HG03159 (cell line): ENCODE results near the gene CNOT8.
"Not testable (repeated sequence)": the region's sequence is repeated elsewhere in the genome, so short reads cannot be mapped to it uniquely, and the experiment has no call there.

Source experiments
- ATAC-seq: cut with Tn5 transposase; IDR thresholded peaks from one replicate; pipeline ENCODE4 v1.9.1; 2021; ENCODE audit warnings: mild to moderate bottlenecking, moderate library complexity; ENCODE audit not compliant: unreplicated experiment

Gene CNOT8

DNA sequence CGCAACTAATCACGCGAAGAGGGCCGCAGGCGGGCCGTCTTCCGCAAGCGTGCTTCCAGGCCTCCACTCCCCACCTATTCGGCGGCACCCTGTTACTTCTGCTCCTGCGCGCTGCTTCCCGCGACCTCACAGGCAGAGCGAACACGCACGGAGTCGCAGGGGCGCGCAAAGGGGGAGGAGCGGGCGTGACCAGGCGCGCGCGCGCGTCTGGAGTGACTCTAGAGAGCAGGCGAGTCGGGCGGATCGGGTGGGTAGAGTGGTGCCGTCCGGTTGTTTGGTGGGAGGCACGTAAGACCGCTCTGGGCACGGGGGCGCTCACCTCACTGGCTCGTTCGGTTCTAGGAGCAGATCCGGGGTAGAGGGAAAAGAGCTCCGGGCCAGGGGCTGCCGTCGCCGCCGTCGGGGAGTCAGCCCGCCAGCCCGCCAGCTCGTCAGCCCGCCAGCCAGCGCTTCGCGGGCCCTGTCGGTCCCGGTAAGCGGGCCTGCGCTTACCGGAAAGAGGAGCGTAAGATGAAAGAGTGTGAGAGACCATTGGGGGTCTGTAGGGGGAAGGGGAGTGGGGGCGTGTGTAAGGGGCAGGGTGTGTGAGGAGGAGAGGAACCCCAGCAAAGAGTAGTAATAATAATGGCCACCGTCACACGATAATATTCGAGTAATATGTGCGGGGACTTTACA, at the start of gene CNOT8:
CNOT8 (plus strand) TSS at position 331 of the 675 bp plus-strand sequence. CDS start 4,652 bp downstream, outside the sequence.
- ATAC-seq = peak; percentile 76

DNA sequence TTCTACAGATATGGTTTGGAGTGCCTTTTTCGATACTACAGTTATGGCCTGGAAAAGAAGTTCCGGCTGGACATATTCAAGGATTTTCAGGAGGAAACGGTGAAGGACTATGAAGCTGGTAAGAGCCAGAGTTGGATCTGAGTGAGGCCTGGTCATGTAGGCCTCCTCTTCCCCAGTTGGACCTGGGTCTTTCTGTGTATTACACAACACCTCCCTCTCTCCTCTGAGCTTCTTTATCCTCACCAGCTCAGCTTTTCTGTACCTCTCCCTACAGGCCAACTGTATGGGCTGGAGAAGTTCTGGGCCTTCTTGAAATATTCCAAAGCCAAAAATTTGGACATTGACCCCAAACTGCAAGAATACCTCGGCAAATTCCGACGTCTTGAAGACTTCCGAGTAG, 47.2 kb upstream of the CNOT8 start:
- no peak for ATAC-seq

DNA sequence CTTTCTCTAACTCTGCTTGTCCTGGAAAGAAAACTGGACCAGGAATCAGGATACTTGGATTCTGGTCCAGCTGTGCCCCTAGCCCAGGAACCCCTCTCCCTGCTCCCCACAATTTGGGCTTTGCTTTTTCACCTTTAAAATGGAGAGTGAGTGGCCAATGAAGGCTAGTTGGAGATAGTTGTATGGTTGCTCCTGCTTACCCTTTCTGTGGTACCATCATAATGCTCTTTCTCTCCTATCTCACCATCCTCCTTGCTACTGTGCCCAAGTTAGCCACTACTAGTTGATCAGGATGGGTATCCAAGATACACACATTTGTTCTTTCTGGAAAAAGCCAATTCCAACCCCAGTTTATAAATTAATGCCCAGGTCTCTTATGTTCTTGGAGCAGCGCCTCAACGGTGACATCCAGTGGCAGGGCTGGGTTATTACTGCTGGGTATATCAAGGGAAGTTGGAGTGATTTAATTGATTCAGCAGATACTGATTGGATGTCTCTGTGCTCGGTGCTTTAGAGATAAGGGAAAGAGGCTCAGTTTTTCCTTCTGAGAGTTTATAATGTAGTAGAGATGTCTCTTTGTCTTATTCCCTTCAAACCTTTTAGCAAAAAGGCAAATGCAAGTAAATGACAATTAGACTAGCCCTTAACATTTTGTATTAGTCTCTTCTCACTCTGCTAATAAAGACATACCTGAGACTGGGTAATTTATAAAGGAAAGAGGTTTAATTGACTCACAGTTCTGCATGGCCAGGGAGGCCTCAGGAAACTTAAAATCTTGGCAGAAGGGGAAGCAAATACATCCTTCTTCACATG, 46.6 kb upstream of the CNOT8 start:
- peak; percentile 68 for ATAC-seq

DNA sequence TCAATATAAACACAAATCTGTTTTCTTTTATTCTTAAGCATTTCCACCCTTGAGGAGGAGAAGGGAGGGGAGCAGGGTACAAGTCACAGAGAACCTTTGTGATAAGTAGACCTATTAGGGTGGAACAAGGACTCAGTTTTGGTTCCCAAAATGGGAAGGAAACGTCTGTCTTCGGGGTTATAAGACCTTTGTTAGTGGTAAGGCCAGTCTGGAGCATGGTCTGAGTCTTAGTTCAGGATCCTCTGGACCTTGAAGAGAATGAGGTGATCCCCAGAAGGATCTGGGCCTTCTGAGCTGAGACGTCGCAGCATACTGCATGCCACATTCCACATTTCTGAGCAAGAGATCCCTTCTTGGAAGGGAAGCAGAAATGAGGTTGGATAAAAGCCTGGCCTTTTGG, 45.3 kb upstream of the CNOT8 start:
- ATAC-seq = no peak

DNA sequence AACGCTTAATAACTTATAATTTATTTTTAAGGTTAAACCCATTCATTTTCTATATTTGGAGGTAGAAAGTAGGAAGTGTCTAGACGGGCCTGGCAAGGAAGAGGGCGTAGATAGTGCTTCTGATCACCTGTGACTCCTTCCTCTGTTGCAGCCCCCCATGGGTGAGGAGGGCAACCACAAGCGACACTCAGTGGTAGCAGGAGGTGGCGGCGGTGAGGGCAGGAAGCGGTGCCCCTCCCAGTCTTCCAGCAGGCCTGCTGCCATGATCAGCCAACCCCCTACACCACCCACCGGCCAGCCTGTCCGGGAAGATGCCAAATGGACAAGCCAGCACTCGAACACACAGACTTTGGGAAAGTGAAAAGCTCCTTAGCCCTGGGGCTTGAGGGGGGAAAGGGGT, 44.7 kb upstream of the CNOT8 start:
- no peak for ATAC-seq

DNA sequence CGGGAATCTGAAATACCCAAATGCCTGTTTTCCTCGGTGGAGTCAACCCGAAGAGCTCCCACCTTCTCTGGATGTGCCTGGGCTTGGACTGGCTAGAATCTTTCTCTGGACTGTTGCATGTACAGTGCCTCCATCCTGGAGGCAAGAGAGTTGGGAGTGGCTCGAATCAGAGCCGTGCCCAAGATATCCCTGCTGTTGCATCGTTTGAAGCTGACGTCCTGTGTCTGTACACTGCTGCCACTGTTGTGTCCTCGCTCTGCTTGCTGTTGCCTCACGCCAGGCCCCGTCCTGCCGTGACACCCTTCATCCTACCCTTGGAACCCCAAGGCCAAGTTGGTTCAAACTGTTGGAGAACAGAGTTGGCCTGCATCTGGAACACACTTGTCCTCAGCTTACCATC, 43.4 kb upstream of the CNOT8 start:
- ATAC-seq = no peak

DNA sequence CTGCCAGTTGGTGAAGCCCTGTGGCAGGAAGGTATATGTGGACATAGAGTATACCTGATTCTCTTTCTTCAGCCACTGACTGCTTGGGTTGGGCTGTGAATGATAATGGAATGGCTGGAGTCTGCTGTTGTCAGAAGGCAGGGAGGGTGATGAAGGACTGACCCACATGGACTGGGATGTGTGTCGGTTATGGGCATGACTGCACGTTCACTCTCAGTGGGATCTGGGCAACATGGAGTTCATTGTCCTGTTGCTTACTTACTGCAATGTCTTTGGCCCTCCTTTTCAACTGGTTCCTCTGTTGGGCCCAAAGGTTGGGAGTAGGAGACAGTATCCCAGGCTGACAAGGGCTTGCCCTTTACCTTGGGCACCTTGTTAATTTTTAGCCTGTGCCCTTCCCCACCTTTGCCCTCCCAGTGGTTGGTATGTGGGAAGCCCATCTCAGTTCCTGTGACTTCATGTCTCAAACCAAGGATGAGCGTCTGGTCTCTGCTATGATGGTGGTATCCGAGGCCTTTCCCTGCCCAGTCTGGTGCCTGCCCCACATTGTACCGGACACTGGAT, 42.7 kb upstream of the CNOT8 start:
- ATAC-seq = no peak

DNA sequence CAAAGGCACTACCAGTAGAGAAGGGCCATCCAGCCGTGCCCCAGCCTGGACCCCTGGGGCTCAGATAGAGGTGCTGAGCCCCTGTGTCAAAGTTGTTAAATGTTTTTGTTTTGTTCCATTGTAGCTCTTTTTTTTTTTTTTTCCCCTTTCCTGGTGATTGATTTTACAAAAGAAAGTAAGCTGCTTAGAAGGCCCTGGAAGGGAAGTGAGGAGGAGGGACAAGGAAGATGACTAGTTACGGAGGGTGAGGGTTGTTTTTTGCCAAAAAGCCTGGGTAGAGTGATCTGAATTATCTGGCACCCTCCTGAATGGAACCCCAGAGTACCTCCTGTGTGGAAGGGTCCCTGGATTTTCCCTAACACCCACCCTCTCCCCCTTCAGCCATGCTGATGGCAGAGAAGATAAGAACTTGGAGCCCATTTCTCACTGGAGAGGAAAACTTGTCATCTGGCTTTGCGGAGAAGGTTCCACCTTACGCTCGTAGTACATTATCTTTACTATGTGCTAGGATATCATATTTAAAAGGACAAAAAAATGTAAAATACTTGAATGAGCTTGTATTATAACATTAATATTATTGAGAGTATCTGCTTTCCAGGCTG, 41.4 kb upstream of the CNOT8 start:
- ATAC-seq = no peak

DNA sequence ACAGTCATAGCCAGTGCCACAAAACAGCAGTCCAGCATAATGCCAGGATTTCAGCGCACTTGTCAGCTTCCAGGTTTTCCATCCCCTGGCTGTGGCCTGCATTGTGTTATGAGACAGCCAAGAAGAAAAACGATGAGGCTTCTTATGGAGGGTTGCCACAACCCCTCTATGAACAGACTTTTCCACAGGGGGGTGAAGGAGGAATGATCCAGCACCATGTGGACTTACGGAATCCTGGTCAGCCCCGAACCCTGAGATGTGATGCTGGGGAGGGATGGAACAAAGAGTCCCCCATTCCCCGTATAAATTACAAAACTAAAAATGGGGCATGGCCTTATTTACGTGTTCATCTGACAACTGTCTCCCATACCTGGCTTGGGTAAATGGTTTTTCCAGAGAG, 40.6 kb upstream of the CNOT8 start:
- ATAC-seq = no peak

DNA sequence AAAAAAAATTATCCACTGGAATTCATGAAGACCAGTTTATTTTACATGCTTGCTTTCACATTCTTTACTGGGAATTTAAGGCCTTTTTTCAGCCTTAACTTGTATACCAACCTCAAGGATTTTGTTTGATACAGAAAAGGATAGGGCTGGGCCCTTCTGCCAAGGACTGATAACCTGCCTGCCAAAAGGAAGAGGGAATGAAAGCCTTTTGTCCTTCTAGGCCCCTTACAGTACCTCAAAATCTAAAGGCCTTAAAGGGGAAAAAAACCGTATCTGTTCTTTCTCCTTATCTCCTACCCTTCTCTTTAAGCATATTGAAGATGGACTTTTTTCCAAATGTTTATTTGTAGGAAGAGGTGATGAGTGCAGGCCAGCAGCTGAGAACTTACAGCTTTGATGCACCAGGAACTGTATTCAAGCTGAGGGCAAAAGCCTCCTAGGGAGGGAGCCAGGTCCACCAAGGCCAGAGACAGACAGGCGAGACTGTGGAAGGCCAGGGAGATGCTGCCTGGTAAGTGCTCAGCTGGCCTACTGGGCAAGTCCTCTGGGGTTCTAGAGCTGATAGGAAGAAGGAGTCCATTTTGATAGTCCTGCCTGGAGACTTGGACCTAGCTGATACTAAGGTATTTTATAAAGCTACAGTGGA, 39.8 kb upstream of the CNOT8 start:
- ATAC-seq = no peak

DNA sequence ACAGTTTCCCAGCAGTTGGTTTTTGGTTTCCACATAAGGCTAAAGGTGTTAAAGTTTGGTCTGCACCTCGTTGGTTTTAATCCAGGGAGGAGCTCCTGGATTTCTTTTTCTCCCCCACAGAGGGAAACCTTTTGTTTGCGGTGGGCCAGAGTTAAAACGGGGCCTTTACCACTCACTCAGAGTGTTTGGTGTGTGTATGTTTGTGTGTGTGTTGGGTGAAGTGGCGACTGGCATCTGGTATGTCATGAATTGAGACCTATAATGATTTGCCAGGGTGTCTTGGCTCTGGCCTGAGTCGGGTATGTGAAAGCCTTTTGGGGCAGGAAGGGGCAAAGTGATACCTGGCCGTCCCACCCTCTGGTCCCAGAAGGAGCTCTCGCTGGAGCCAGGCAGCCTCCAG, 38.9 kb upstream of the CNOT8 start:
- no peak for ATAC-seq

DNA sequence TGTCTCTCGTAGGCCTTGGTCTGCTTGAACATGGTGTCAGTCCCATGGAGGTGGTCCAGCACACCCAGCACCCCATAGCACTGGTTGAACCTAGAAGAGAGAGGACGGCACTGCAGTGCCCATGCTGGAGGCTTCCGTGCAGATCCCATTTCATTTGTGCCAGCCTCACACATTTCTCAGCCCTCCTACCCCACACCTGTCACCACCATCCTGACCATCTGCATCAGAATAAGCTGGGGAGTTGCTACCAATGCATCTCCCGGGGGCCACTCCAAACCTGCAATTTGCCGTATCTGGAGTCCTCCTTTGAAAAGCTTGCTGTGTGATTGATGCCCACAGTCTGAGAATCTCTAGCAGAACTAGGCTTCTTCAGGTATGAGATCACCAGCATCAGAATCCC, 38.0 kb upstream of the CNOT8 start:
- ATAC-seq = no peak

DNA sequence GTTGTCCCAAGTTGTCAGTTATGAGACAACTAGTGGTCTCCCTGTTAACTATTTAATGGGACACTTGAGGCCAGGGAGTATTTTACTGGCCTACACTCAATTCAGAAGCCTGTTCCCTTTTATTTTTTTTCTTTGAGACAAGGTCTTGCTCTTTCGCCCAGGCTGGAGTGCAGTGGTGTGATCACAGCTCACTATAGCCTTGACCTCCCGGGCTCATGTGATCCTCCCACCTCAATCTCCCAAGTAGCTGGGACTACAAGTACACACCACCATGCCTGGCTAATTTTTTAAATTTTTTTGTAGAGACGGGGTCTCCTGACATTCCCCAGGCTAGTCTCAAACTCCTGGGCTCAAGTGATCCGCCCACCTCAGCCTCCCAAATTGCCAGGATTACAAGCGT, 35.5 kb upstream of the CNOT8 start:
- ATAC-seq = not testable (repeated sequence)

DNA sequence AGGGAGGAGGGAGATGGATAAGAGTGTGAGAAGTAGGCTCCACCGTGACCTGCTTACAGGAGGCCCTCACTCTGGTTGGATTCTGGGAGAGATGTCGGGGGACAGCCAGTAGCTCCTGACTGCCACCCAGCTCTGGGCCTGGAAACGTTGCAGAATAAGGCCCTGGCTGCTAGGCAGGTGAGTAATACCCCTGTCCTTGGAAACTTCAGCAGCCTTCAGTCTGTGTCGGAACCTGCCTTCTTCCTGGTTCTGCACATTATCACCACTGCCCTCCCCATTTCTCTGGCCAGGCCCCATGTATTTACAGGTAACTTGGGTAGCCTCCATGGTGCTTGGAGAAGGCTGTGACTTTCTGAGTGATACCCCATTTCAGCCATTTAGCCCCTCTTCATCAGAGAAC, 34.8 kb upstream of the CNOT8 start:
- no peak for ATAC-seq

DNA sequence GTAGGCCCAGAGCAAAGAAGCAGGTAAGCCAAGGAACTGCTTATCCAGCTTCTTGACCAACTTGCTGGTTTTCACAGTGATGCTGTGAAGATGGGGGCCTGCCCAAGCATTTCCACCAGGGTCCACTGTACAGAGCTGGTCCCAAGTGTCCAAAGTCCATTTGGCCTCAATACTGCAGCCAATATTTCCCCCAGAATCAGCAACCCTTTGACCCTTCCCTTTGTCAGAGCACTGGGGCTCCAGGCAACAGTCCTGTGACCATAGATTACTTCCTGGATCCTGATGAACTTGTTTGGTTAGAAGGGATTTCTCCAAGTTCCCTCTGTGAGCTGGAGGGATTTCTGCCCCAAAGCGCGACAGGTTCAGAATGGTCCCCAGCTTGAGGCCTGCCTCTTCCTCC, 34.4 kb upstream of the CNOT8 start:
- no peak for ATAC-seq

DNA sequence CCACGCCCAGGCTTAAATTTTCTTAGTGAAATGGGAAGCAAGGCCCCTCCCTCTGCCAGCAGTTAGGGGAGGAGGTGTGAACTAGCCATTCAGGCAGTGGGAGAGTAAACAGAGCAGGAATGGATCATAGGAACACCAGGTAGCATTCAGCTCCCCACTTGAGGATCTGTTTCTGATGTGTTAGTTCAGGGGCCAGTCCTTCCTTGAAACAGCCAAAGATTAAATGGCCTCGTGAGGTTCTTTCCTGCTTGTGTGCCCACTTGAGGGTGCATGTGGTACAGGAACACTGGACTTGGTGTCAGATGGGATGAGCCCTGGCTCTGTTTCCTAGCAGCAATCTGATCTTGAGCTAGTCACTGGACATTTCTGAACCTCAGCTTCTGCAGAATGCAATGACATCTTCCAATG, 29.2 kb upstream of the CNOT8 start:
- ATAC-seq = no peak

DNA sequence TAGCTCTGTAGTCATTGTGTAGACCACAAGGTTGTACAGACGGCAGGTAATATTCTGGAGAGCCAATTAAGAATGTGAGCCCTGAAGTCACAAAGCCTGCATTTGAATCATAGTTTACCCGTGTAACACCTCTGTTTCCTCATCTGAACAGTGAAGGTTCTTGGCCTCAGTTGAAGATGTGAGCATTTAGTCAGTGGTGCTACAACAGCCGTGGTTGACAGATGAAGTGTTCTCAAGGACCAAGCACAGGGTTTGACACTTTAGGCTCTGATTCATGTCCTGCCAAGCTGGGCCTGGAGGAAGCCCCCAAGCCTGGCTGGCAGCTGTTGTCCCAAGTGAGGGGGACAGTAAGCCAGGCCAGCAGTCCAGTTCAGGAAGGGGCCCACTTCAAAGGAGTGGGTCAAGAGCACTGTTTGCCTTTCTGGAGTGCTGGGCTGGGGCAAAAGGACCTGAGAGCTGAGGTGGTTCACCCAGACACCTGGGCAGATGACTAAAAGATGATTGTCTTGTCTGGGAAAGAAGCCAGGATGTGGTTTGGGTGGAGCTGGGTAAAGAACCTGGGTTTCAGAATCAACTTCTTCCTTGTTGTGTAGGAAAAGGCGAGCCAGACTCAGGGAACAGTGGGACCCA, 28.7 kb upstream of the CNOT8 start:
- no peak for ATAC-seq

DNA sequence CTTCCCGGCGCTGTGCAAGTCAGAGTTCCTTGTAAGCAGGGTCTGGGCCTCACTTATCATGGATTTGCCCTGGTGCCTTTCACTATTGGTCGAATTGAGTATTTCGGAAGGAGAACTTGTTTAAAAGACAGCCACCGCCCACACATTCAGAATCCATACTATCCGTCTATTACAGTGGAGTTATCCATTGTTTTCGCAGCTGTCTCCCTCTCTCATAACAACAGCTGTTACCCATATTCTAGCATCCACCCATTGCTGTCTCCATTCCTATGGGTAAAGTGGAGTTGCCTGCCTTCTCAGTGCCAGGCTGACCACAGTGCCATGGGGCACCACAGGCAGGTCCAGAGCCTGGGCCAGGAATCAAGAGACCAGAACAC, 28.2 kb upstream of the CNOT8 start:
- no peak for ATAC-seq

DNA sequence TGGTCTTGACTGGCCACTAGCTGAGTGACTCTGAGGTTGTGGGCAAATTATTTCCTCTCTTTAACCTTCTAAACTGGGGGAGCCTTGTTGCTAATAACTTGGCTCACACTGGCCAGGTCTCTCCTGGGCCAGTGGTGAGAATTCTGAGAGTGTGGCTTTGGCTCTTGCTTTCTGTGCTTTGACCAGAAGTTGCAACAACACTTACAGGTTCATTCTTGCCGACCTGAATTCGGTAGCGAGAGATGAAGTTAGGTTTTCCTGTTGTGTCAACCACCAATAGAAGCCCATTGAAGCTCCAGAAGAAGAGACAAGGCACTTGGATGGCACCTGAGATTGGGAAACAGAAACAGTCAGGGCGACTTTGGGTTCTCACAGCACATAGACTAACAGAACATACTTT, 27.8 kb upstream of the CNOT8 start:
- no peak for ATAC-seq

DNA sequence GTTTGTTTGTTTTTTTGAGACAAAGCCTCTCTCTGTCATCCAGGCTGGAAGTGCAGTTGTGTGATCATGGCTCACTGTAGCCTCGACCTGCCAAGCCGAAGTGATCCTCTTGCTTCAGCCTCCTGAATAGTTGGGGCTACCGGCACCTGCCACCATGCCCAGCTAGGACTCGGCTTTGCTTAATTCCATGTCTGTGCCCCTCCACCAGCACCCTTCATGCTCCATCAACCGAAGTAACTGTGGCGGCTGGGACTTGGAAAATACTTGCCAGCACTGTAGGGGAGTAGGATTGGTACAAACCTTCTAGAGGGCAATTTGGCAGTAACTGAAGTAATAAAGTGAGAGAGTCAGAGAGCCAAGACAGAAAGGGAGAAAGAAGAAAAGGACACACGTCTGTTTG, 27.0 kb upstream of the CNOT8 start:
- no peak for ATAC-seq

DNA sequence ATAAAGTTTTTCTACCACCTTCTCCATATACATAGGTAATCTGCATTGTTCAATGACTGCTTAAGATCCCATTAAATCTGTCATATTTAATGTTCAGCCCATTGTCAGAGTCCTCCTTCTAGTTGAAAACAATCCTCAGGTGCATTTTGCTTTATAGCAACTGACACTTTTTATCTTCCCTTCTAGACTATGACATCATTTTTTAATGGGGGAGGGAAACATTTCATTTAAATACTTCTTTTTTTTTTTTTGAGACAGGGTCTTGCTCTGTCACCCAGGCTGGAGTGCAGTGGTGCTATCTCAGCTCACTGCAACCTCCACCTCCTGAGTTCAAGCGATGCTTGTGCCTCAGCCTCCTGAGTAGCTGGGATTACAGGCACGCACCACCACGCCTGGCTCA, 25.6 kb upstream of the CNOT8 start:
- ATAC-seq = not testable (repeated sequence)
